ENCODE results near the gene HERC3.

HERC3 gene

GRCh38 chr4:88673886-88674285, 81.6 kb downstream of the HERC3 start (continued):
- TF ChIP-seq POU6F1 (CRISPR knock-in tag; IDR thresholded peaks at IDR 0.05; ENCODE audit: borderline replicate concordance, low read depth), result no peak
- no peak for TF ChIP-seq CSDC2 (CRISPR knock-in tag; IDR thresholded peaks at IDR 0.05)
- no peak for TF ChIP-seq CREB5 (CRISPR knock-in tag; IDR thresholded peaks at IDR 0.05; ENCODE audit: low read depth)
- TF ChIP-seq ESRRG (CRISPR knock-in tag; IDR thresholded peaks at IDR 0.05), result no peak
- TF ChIP-seq ZNF8 (CRISPR knock-in tag; IDR thresholded peaks at IDR 0.05), result no peak
- TF ChIP-seq OSR1 (CRISPR knock-in tag; IDR thresholded peaks at IDR 0.05), result no peak
- no peak for TF ChIP-seq RARB (CRISPR knock-in tag; IDR thresholded peaks at IDR 0.05)

GRCh38 chr4:88674565-88674964, 82.3 kb downstream of the HERC3 start:
- TF ChIP-seq ZNF70 (CRISPR knock-in tag; IDR thresholded peaks at IDR 0.05) (no peak), ESRRG (CRISPR knock-in tag; IDR thresholded peaks at IDR 0.05) (no peak), GLIS3 (CRISPR knock-in tag; IDR thresholded peaks at IDR 0.05) (no peak), OSR1 (CRISPR knock-in tag; IDR thresholded peaks at IDR 0.05) (no peak), CREB5 (CRISPR knock-in tag; IDR thresholded peaks at IDR 0.05; ENCODE audit: low read depth) (no peak), POU6F1 (CRISPR knock-in tag; IDR thresholded peaks at IDR 0.05; ENCODE audit: borderline replicate concordance, low read depth) (no peak), BACH2 (CRISPR knock-in tag; IDR thresholded peaks at IDR 0.05; ENCODE audit: borderline replicate concordance) (no peak), ZC3H10 (CRISPR knock-in tag; IDR thresholded peaks at IDR 0.05) (no peak), TCF4 (CRISPR knock-in tag; IDR thresholded peaks at IDR 0.05; ENCODE audit: borderline replicate concordance) (no peak), PPARA (CRISPR knock-in tag; IDR thresholded peaks at IDR 0.05; ENCODE audit: borderline replicate concordance) (no peak), ZFP30 (CRISPR knock-in tag; IDR thresholded peaks at IDR 0.05) (no peak), ARNTL (CRISPR knock-in tag; IDR thresholded peaks at IDR 0.05; ENCODE audit: borderline replicate concordance, low read depth) (no peak), TSHZ2 (CRISPR knock-in tag; IDR thresholded peaks at IDR 0.05) (no peak), CSRNP3 (CRISPR knock-in tag; IDR thresholded peaks at IDR 0.05) (no peak), ZFP3 (CRISPR knock-in tag; IDR thresholded peaks at IDR 0.05) (no peak)
- peak; percentile 59 for ATAC-seq

- no peak for TF ChIP-seq ESRRG (CRISPR knock-in tag; IDR thresholded peaks at IDR 0.05)
- TF ChIP-seq ISL1 (CRISPR knock-in tag; IDR thresholded peaks at IDR 0.05), result no peak
- no peak for TF ChIP-seq CSRNP3 (CRISPR knock-in tag; IDR thresholded peaks at IDR 0.05)
- peak; percentile 90 for ATAC-seq
These were observed 82.7 kb downstream of the HERC3 start for GRCh38 chr4:88674979-88675378.

Data from SK-N-SH treated with all-trans-retinoic acid at 6 μM for 48 hours (cell line).